HG03159 (cell line): ENCODE measurements around the gene ARHGAP15.
A peak's percentile ranks its signal among the peaks of the same experiment; 100 is the strongest.

Experiments
- ATAC-seq: cut with Tn5 transposase; IDR thresholded peaks from one replicate; pipeline ENCODE4 v1.9.1; 2021; ENCODE audit warnings: mild to moderate bottlenecking, moderate library complexity; ENCODE audit not compliant: unreplicated experiment

The ARHGAP15 gene

GRCh38 chr2:143163499-143163898 lies 34.3 kb downstream of the ARHGAP15 start:
- no peak for ATAC-seq

GRCh38 chr2:143165291-143165690 lies 36.1 kb downstream of the ARHGAP15 start:
- ATAC-seq: no peak

- ATAC-seq: no peak
Observed at GRCh38 chr2:143169105-143169504, 39.9 kb downstream of the ARHGAP15 start.

GRCh38 chr2:143171817-143172216 lies 42.6 kb downstream of the ARHGAP15 start:
- ATAC-seq: no peak

GRCh38 chr2:143175438-143175837 lies 46.2 kb downstream of the ARHGAP15 start:
- no peak for ATAC-seq

GRCh38 chr2:143176606-143177005 lies 47.4 kb downstream of the ARHGAP15 start:
- ATAC-seq: no peak

- peak; percentile 97 for ATAC-seq
Observed at GRCh38 chr2:143177096-143177786, 48.0 kb downstream of the ARHGAP15 start.

- no peak for ATAC-seq
Observed at GRCh38 chr2:143181494-143181893, 52.3 kb downstream of the ARHGAP15 start.

- no peak for ATAC-seq
Observed at GRCh38 chr2:143182649-143183048, 53.4 kb downstream of the ARHGAP15 start.

GRCh38 chr2:143183804-143184463 lies 54.7 kb downstream of the ARHGAP15 start:
- ATAC-seq: no peak

- no peak for ATAC-seq
Observed at GRCh38 chr2:143186876-143187275, 57.7 kb downstream of the ARHGAP15 start.

GRCh38 chr2:143190431-143190830 lies 61.2 kb downstream of the ARHGAP15 start:
- no peak for ATAC-seq

- no peak for ATAC-seq
Observed at GRCh38 chr2:143192106-143192505, 62.9 kb downstream of the ARHGAP15 start.

GRCh38 chr2:143192716-143193115 lies 63.5 kb downstream of the ARHGAP15 start:
- no peak for ATAC-seq

- ATAC-seq: no peak
Observed at GRCh38 chr2:143193121-143193520, 63.9 kb downstream of the ARHGAP15 start.

GRCh38 chr2:143195511-143195910 lies 66.3 kb downstream of the ARHGAP15 start:
- ATAC-seq: no peak

- ATAC-seq: no peak
Observed at GRCh38 chr2:143204062-143204461, 74.8 kb downstream of the ARHGAP15 start.

- ATAC-seq: peak; percentile 50
Observed at GRCh38 chr2:143205106-143205764, 76.0 kb downstream of the ARHGAP15 start.

GRCh38 chr2:143209570-143210445 lies 80.6 kb downstream of the ARHGAP15 start:
- no peak for ATAC-seq

GRCh38 chr2:143210446-143210819 lies 81.2 kb downstream of the ARHGAP15 start:
- ATAC-seq: no peak

GRCh38 chr2:143217512-143218115 lies 88.4 kb downstream of the ARHGAP15 start:
- no peak for ATAC-seq
